ENCODE measurements around the gene EPN3. TPM values are rescaled to one million over a fixed set of nuclear protein-coding genes. Genes with fewer than 3 reads are reported as not detected.

EPN3 gene
- total RNA-seq, 3 donors from 2014 or later: 16.2 to 40.0 (median 27.4) TPM

DNA sequence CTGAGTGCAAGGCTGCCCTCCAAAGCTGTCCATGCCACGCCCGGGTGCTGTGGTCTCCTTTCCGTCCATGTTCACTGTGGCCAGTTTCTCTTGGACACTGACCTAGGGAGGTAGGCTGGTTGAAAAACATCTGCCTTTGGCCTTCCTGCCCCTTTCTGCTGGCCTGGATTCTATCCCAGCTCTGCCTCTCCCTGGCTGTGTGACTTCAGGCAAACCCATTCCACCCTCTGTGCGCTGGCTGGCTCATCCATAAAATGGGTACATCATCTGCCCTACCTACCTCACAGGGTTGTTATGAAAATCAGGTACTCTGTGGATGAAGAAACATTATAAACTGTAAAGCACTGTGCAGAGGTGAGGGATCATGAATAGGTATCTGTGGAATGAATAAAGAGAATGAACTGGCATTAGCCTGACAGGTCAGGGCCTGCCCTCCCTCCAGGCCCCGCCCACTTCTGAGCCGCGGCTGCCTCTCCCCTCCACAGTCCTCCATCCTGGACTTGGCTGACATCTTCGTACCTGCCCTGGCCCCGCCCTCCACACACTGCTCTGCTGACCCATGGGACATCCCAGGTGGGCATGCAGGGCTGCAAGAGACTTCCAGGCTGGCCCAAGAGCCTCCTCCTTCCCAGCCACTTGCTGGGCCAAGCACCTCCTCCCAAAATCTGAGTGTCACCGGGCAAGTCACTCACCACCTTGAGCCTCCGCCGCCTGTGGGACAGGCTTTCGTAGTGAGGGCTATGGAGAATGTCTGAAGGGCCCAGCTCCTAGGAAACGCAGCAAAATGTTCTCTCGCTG is 7.4 kb downstream of the EPN3 start:
- peak; percentile 33 for ATAC-seq
- Histone ChIP-seq H3K4me1 (ENCODE audit: low read depth) (peaks cover 61% of the 10 kb centered on the region), H3K9me3 (no peaks in the 10 kb centered on the region), H3K36me3 (ENCODE audit: low read depth) (no peaks in the 10 kb centered on the region), H3K4me3 (no peak overlapping the region)
- peak; percentile 70 to 82 (median 82) for DNase-seq
- intact Hi-C loops (cut with DNase I, micrococcal nuclease): loop anchor here (5.0 to 10.0 kb wide), 4 partner anchors 55 to 305 kb away; partner anchors contain the start of gene ANKRD40 (in 1 of the 2)
- TF ChIP-seq, protein P1, sequence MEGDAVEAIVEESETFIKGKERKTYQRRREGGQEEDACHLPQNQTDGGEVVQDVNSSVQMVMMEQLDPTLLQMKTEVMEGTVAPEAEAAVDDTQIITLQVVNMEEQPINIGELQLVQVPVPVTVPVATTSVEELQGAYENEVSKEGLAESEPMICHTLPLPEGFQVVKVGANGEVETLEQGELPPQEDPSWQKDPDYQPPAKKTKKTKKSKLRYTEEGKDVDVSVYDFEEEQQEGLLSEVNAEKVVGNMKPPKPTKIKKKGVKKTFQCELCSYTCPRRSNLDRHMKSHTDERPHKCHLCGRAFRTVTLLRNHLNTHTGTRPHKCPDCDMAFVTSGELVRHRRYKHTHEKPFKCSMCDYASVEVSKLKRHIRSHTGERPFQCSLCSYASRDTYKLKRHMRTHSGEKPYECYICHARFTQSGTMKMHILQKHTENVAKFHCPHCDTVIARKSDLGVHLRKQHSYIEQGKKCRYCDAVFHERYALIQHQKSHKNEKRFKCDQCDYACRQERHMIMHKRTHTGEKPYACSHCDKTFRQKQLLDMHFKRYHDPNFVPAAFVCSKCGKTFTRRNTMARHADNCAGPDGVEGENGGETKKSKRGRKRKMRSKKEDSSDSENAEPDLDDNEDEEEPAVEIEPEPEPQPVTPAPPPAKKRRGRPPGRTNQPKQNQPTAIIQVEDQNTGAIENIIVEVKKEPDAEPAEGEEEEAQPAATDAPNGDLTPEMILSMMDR (IDR thresholded peaks at IDR 0.05): no peak

DNA sequence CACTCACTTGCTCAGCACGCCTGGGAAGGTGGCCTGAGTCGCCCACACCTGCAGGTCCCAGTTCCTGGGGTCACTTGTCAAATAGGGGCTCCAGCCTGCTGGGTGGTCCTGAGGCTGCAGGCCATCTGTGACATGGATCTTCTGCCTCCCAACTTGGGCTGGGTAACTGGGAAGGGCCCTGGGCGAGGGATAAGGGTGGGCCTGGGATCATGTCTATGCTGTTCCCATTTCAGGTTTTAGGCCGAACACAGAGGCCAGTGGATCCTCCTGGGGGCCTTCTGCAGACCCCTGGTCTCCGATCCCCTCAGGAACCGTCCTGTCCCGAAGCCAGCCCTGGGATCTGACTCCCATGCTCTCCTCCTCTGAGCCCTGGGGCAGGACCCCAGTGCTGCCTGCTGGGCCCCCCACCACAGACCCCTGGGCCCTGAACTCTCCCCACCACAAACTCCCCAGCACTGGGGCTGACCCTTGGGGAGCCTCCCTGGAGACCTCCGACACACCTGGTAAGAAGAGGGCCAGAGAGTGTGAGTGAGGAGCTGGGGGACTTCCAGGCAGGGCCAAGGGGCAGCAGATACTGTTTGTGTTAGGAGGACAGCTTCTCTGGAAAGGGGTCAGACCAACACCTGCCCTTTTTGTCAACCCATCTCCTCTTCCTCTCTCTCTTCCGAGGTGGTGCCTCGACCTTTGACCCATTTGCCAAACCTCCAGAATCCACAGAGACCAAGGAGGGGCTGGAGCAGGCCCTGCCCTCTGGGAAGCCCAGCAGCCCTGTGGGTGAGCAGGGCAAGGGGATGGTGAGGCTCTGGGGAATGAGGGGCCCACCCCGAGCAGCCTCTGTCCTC is 8.2 kb downstream of the EPN3 start:
- Histone ChIP-seq H3K4me1 (ENCODE audit: low read depth) (peaks cover 57% of the 10 kb centered on the region), H3K4me3 (no peak overlapping the region), H3K9me3 (no peaks in the 10 kb centered on the region), H3K36me3 (ENCODE audit: low read depth) (no peaks in the 10 kb centered on the region)
- TF ChIP-seq, protein P1 (IDR thresholded peaks at IDR 0.05): no peak
- DNase-seq (peak in 2 of 3 donors; percentile 57 to 59), ATAC-seq (no peak)
- intact Hi-C loops (cut with DNase I, micrococcal nuclease): loop anchor here (5.0 to 10.0 kb wide), 4 partner anchors 56 to 304 kb away; partner anchors contain the start of gene ANKRD40 (in 1 of the 2)

DNA sequence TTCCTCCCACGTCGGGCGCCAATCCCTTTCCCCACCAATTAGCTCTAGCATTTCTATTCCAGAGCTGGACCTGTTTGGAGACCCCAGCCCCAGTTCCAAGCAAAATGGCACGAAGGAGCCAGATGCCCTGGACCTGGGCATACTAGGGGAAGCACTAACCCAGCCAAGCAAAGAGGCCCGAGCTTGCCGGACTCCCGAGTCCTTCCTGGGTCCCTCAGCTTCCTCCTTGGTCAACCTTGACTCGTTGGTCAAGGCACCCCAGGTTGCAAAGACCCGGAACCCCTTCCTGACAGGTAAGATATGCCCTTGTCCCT is 8.8 kb downstream of the EPN3 start:
- DNase-seq: no peak
- Histone ChIP-seq H3K9me3 (no peaks in the 10 kb centered on the region), H3K36me3 (ENCODE audit: low read depth) (no peaks in the 10 kb centered on the region), H3K4me1 (ENCODE audit: low read depth) (peaks cover 58% of the 10 kb centered on the region), H3K4me3 (no peak overlapping the region)
- ATAC-seq: no peak
- intact Hi-C loops (cut with DNase I, micrococcal nuclease): loop anchor here (5.0 to 10.0 kb wide), 4 partner anchors 57 to 303 kb away; partner anchors contain the start of gene ANKRD40 (in 1 of the 2)
- TF ChIP-seq, protein P1 (IDR thresholded peaks at IDR 0.05): no peak

DNA sequence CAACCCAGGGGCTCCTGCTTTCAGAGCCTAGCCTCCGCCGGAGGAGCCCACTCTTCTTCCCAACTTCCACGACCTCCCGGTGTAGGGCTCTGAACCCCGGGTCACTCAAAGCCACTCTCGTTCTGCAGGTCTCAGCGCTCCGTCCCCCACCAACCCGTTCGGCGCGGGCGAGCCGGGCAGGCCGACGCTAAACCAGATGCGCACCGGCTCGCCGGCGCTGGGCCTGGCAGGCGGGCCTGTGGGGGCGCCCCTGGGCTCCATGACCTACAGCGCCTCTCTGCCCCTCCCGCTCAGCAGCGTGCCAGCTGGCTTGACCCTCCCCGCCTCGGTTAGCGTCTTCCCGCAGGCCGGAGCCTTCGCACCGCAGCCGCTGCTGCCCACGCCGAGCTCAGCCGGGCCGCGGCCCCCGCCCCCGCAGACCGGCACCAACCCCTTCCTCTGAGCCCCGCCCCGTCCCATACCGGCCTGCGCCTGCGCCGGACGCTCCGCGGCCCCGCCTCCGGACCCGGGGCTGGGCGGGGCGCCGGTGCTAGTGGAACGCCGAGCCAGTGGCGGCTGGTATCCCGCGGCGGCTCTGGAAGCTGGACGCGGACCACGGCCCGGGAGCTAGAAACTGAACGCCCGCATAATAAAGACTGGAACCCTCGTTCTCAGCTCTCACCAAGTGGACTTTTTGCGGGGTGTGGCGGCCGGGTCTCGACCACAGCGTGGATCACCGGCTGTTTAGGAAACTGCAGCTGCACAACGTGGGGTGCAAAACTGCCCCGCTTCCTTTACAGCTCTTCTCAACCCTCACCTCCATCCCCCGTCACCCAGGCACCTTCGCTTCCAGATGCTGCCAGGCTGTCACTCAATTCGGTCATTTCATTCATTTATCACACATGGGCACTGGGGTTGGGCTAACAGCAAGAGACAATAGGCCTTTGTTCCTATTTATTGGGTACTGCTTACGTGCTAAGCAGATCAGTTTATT is 9.5 kb downstream of the EPN3 start:
- DNase-seq (peak; percentile 90 to 95 (median 92)), ATAC-seq (peak; percentile 81)
- Histone ChIP-seq H3K4me3 (peak overlapping the region; percentile 12), H3K4me1 (ENCODE audit: low read depth) (peaks cover 64% of the 10 kb centered on the region), H3K36me3 (ENCODE audit: low read depth) (no peaks in the 10 kb centered on the region), H3K9me3 (no peaks in the 10 kb centered on the region)
- intact Hi-C loops (cut with DNase I, micrococcal nuclease): loop anchor here (5.0 to 10.0 kb wide), 4 partner anchors 57 to 303 kb away; partner anchors contain the start of gene ANKRD40 (in 1 of the 2)
- TF ChIP-seq, protein P1 (IDR thresholded peaks at IDR 0.05): no peak

Measured in mucosa of descending colon (tissue), 3 donors.